SU-DHL-6 (cell line): ENCODE results near the gene ANKRD13C.

Source experiments
- H2AFZ ChIP-seq: fragments of 200-600 bp; sonication (generic); 2 replicates; pipeline ENCODE4 v1.6.1; 2014; ENCODE audit warnings: low read depth, mild to moderate bottlenecking, moderate library complexity, mixed read lengths, antibody characterized with exemption, low read length; ENCODE audit not compliant: severe bottlenecking
- H3F3A ChIP-seq: fragments of 200-600 bp; shearing (Covaris generic); 2 replicates; pipeline ENCODE4 v1.6.0; 2016; ENCODE audit warnings: antibody characterized with exemption, mild to moderate bottlenecking; ENCODE audit not compliant: insufficient read depth
- H3K27ac ChIP-seq: fragments of 200-600 bp; sonication (generic); 2 replicates; pipeline ENCODE4 v1.5.1; 2016; ENCODE audit warnings: low read depth, mild to moderate bottlenecking, low read length, moderate library complexity, mixed read lengths
- H3K27me3 ChIP-seq: fragments of 200-600 bp; sonication (generic), shearing (Covaris generic); 2 replicates; pipeline ENCODE4 v1.6.0; 2014; ENCODE audit warnings: mild to moderate bottlenecking, low read length
- H3K36me3 ChIP-seq: fragments of 200-600 bp; sonication (generic); 2 replicates; pipeline ENCODE4 v1.6.1; 2014; ENCODE audit warnings: mild to moderate bottlenecking, low read length, mixed read lengths
- H3K4me2 ChIP-seq: fragments of 300-600, 200-600 bp; shearing (Covaris generic), sonication (generic); 2 replicates; pipeline ENCODE4 v1.6.0; 2014; ENCODE audit warnings: low read length, low read depth, mild to moderate bottlenecking; ENCODE audit not compliant: poor library complexity, severe bottlenecking
- H3K4me3 ChIP-seq: fragments of 200-600 bp; sonication (generic); 2 replicates; pipeline ENCODE4 v1.5.1; 2014; ENCODE audit warnings: antibody characterized with exemption, low read length, mild to moderate bottlenecking, mixed read lengths; ENCODE audit not compliant: insufficient read depth, poor library complexity, severe bottlenecking
- H3K79me2 ChIP-seq: fragments of 200-600 bp; sonication (generic); 2 replicates; pipeline ENCODE4 v1.6.1; 2014; ENCODE audit warnings: mild to moderate bottlenecking, low read length, moderate library complexity; ENCODE audit not compliant: insufficient read depth
- H3K9ac ChIP-seq: fragments of 200-600 bp; sonication (generic); 2 replicates; pipeline ENCODE4 v1.7.0; 2014; ENCODE audit warnings: mild to moderate bottlenecking, low read length
- H3K9me2 ChIP-seq: fragments of 200-600 bp; sonication (generic); replicated peaks from 2 replicates; pipeline ENCODE4 v1.6.1; 2014; ENCODE audit warnings: low read length; ENCODE audit not compliant: insufficient read depth
- H3K9me3 ChIP-seq: fragments of 200-600 bp; sonication (generic); 2 replicates; pipeline ENCODE4 v1.6.1; 2014; ENCODE audit warnings: low read length, mixed read lengths; ENCODE audit not compliant: insufficient read depth
- H4K20me1 ChIP-seq: fragments of 200-600 bp; sonication (generic); 2 replicates; pipeline ENCODE4 v1.6.1; 2014; ENCODE audit warnings: low read depth, mild to moderate bottlenecking, antibody characterized with exemption, low read length, moderate library complexity, mixed read lengths
- EZH2phosphoT487 ChIP-seq: fragments of 200-600 bp; sonication (generic), shearing (Covaris generic); conservative IDR thresholded peaks from 2 replicates; pipeline ENCODE4 v1.6.1; 2018; ENCODE audit warnings: mild to moderate bottlenecking, antibody characterized with exemption, low read length, moderate library complexity, mixed read lengths
- TF ChIP-seq, protein P1 (sequence below): fragments of 200-600 bp; sonication (generic); IDR thresholded peaks from one replicate; pipeline ENCODE4 v1.5.1; 2017; ENCODE audit warnings: antibody characterized with exemption, mild to moderate bottlenecking, low read length, moderate library complexity; ENCODE audit not compliant: insufficient read depth, poor library complexity, severe bottlenecking

Gene ANKRD13C

DNA sequence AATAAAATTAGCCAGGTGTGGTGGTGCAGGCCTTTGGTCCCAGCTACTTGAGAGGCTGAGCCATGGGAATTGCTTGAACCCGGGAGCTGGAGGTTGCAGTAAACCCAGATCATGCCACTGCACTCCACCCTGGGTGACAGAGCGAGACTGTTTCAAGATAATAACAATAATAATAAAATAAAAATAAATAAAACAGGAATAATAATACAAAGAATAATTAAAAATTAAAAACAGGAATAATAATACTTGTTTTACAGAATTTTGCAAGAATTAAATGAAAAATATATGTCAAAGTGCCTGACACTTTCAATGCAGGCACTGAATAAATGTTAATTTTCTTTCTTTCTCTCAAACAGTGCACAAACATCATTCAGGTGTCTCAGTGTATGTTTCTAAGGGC is 30.0 kb upstream of the ANKRD13C start:
- Histone ChIP-seq H3K9me3 (no peaks in the 10 kb centered on the region), H3K9me2 (no peaks in the 10 kb centered on the region), H3F3A (no peaks in the 10 kb centered on the region), H2AFZ (no peak overlapping the region), H3K27ac (no peak overlapping the region), H3K4me2 (no peak overlapping the region), H4K20me1 (no peaks in the 10 kb centered on the region), H3K79me2 (no peaks in the 10 kb centered on the region), H3K36me3 (no peaks in the 10 kb centered on the region), H3K27me3 (no peaks in the 10 kb centered on the region; the same call in 1 of the 2 replicates), H3K9ac (no peak overlapping the region), H3K4me3 (no peak overlapping the region)
- no peak for TF ChIP-seq EZH2phosphoT487
- TF ChIP-seq, protein P1, sequence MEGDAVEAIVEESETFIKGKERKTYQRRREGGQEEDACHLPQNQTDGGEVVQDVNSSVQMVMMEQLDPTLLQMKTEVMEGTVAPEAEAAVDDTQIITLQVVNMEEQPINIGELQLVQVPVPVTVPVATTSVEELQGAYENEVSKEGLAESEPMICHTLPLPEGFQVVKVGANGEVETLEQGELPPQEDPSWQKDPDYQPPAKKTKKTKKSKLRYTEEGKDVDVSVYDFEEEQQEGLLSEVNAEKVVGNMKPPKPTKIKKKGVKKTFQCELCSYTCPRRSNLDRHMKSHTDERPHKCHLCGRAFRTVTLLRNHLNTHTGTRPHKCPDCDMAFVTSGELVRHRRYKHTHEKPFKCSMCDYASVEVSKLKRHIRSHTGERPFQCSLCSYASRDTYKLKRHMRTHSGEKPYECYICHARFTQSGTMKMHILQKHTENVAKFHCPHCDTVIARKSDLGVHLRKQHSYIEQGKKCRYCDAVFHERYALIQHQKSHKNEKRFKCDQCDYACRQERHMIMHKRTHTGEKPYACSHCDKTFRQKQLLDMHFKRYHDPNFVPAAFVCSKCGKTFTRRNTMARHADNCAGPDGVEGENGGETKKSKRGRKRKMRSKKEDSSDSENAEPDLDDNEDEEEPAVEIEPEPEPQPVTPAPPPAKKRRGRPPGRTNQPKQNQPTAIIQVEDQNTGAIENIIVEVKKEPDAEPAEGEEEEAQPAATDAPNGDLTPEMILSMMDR: no peak

DNA sequence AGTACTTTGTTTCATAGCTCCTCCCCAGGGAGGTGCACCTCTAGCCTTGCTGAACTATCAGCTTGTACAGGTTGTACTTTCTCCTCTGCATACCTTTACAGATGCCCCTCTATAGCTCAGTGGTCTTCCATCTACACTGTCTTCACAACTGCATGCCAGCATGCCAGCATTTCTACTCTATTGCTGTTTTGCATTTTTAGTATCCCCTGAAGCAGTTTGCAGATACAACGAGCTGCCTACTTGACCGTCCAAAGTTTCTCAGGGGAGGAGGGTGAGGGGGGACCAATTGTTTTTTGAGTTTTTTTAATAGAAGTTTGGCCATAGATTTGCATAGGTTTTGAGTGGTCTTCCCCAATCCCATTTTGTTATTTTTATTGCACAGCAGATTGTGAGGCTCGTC is 29.0 kb upstream of the ANKRD13C start:
- Histone ChIP-seq H3K9me2 (no peaks in the 10 kb centered on the region), H3K36me3 (no peaks in the 10 kb centered on the region), H3K4me2 (no peak overlapping the region), H3F3A (no peaks in the 10 kb centered on the region), H3K27ac (no peak overlapping the region), H3K9ac (no peak overlapping the region), H3K27me3 (no peaks in the 10 kb centered on the region; the same call in 1 of the 2 replicates), H3K79me2 (no peaks in the 10 kb centered on the region), H2AFZ (no peak overlapping the region), H4K20me1 (no peaks in the 10 kb centered on the region), H3K4me3 (no peak overlapping the region), H3K9me3 (no peaks in the 10 kb centered on the region)
- TF ChIP-seq, protein P1: no peak
- TF ChIP-seq EZH2phosphoT487: no peak

DNA sequence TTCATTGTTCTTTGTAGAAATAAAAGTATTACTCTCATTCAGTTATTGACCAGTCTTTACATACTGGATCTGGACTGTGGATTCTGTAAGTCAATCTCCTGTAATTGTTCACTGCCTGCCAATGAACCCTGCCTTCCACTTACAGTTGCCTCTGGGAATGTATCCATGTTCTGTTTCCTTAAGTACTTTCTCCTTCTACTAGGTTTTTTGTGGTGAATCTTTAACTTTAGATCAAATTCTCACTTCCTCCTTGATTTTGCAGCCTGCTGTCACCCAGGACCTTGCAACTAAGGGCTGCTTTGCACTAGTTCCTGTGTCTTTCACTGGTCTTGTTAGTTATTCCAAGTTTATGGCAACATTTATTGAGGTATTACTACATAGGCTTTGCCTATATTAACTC is 28.2 kb upstream of the ANKRD13C start:
- H3K4me3 ChIP-seq: no peak overlapping the region
- no peaks in the 10 kb centered on the region for H4K20me1 ChIP-seq
- no peaks in the 10 kb centered on the region for H3K36me3 ChIP-seq
- TF ChIP-seq EZH2phosphoT487: no peak
- TF ChIP-seq, protein P1: no peak
- no peak overlapping the region for H3K27ac ChIP-seq
- H3K79me2 ChIP-seq: no peaks in the 10 kb centered on the region
- H3K27me3 ChIP-seq: no peaks in the 10 kb centered on the region; the same call in 1 of the 2 replicates
- no peaks in the 10 kb centered on the region for H3K9me3 ChIP-seq
- H3K4me2 ChIP-seq: no peak overlapping the region
- H2AFZ ChIP-seq: no peak overlapping the region
- H3K9me2 ChIP-seq: no peaks in the 10 kb centered on the region
- H3K9ac ChIP-seq: no peak overlapping the region
- H3F3A ChIP-seq: no peaks in the 10 kb centered on the region
